SJSA1 (cell line): ENCODE data around the gene MYH2. TPM values are rescaled to one million over a fixed set of nuclear protein-coding genes. Genes with fewer than 3 reads are reported as not detected.

Experiments
- DNase-seq, 2 experiments: peaks; one replicate each; pipeline ENCODE4 v3.0.0-alpha.2; 2015 to 2020; ENCODE audit warnings: low spot score in 2 of 2, low read depth in 1 of 2
- H3K27ac ChIP-seq: fragments of 250-450 bp; sonication (Bioruptor Pico); 2 replicates; pipeline ENCODE4 v1.5.1; 2020; ENCODE audit warnings: mild to moderate bottlenecking, moderate library complexity
- H3K27me3 ChIP-seq: fragments of 250-450 bp; sonication (Bioruptor Pico); replicated peaks from 2 replicates; pipeline ENCODE4 v1.5.1; 2020; ENCODE audit warnings: mild to moderate bottlenecking, moderate library complexity
- H3K36me3 ChIP-seq: fragments of 250-450 bp; sonication (Bioruptor Pico); 2 replicates; pipeline ENCODE4 v1.5.1; 2020; ENCODE audit warnings: mild to moderate bottlenecking
- H3K4me1 ChIP-seq: fragments of 250-450 bp; sonication (Bioruptor Pico); replicated peaks from 2 replicates; pipeline ENCODE4 v1.6.1; 2021; ENCODE audit warnings: mild to moderate bottlenecking
- H3K4me3 ChIP-seq: fragments of 250-450 bp; sonication (Bioruptor Pico); 2 replicates; pipeline ENCODE4 v1.5.1; 2020; ENCODE audit warnings: mild to moderate bottlenecking
- H3K9me3 ChIP-seq: fragments of 250-450 bp; sonication (Bioruptor Pico); replicated peaks from 2 replicates; pipeline ENCODE4 v1.5.1; 2020; ENCODE audit warnings: mild to moderate bottlenecking
- total RNA-seq: library from RNA; depleted of rRNA; stranded (reverse); fragments of >200 nt; shearing (Covaris generic); gene quantifications from 2 replicates; pipeline ENCODE4 v1.2.3, GENCODE V29; 2014; rRNA removed

MYH2 gene
- total RNA-seq, 1 experiment from 2014 or later = not detected

DNA sequence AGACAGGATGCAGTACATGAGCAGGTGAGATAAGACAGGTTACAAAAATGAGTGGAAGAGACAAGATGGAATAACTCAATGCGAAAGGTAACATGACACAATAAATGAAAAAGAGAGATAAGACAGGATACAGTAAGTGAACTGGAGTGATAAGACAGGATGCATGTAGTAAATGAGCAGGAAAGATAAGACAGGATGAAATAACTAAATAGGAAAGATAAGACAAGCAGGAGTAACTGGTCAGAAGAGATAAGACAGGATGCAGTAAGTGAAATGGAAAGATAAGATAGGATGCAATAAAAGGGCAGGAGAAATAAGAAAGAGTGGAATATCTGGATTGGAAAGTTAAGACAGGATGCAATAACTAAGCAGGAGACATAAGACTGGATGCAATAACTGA lies 71.8 kb downstream of the MYH2 start:
- Histone ChIP-seq H3K9me3 (no peaks in the 10 kb centered on the region), H3K4me3 (no peak overlapping the region), H3K27ac (no peak overlapping the region), H3K27me3 (no peaks in the 10 kb centered on the region), H3K36me3 (no peaks in the 10 kb centered on the region), H3K4me1 (no peaks in the 10 kb centered on the region)
- no peak for DNase-seq

DNA sequence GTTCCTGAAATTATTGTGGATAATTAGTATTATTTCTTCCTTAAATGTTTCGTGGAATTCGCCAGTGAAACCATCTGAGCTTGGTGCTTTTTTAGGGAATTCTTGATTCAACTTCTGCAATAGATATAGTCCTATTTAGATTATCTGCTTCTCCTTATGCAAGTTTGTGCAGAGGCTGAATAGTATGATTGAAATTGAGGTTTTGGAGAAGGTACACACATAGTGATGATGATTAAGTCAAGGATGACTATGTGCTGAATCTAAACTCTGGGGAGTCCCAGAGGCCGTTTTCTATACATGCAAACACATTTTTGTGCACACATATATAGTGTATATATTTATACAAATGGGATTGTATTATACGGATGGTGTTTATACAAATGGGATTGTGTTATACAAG lies 74.9 kb downstream of the MYH2 start:
- H3K9me3 ChIP-seq = no peaks in the 10 kb centered on the region
- H3K4me3 ChIP-seq = no peak overlapping the region
- no peaks in the 10 kb centered on the region for H3K4me1 ChIP-seq
- no peak overlapping the region for H3K27ac ChIP-seq
- DNase-seq = no peak
- no peaks in the 10 kb centered on the region for H3K36me3 ChIP-seq
- no peaks in the 10 kb centered on the region for H3K27me3 ChIP-seq

GRCh38 chr17:10471858-10472257 lies 77.6 kb downstream of the MYH2 start:
- H3K27ac ChIP-seq = no peak overlapping the region
- H3K36me3 ChIP-seq = no peaks in the 10 kb centered on the region
- H3K4me3 ChIP-seq = no peak overlapping the region
- H3K9me3 ChIP-seq = no peaks in the 10 kb centered on the region
- H3K27me3 ChIP-seq = no peaks in the 10 kb centered on the region
- DNase-seq = no peak
- H3K4me1 ChIP-seq = no peaks in the 10 kb centered on the region

Other genes with a start within 250 kb of the MYH2 start
- gene MYH13, start 176.7 kb downstream of the MYH2 start, total RNA-seq = not detected in 2 replicates
- 0.03 TPM in 1 of 2 replicates, not detected in the other for gene MYH8, start 127.7 kb downstream of the MYH2 start, total RNA-seq
- not detected in 2 replicates for gene MYH4, start 80.1 kb downstream of the MYH2 start, total RNA-seq
- gene MYH1, start 31.1 kb downstream of the MYH2 start, total RNA-seq = not detected in 2 replicates
- gene MYH3, start 107.7 kb upstream of the MYH2 start, total RNA-seq = 0.13 and 0.66 TPM in 2 replicates
- 23.5 and 27.1 TPM in 2 replicates for gene SCO1, start 147.9 kb upstream of the MYH2 start, total RNA-seq
- gene ADPRM, start 147.9 kb upstream of the MYH2 start, total RNA-seq = 6.1 and 9.5 TPM in 2 replicates
- gene TMEM220, start 180.4 kb upstream of the MYH2 start, total RNA-seq = 1.4 and 2.8 TPM in 2 replicates